ENCODE results near the gene C2orf80.

DNA sequence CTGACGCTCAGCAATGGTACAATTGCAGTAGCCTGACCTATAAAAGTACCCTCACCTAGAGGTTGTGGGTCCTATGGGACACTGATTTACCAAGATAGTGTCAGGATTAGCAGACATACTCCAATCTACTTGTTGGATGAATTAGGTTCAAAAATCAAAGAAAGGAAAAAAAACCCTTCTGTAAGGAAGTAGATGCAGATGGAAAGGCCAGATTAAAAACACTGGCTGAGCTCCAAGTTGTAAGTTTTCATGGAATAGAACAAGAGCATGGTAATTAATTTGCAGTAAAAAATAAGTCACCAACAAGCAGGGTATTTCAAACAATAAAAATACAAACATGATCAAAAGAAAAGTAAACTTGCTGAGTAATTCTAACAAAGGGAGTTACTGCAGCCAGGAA, 38.6 kb upstream of the C2orf80 start:
- TF ChIP-seq, protein P1, sequence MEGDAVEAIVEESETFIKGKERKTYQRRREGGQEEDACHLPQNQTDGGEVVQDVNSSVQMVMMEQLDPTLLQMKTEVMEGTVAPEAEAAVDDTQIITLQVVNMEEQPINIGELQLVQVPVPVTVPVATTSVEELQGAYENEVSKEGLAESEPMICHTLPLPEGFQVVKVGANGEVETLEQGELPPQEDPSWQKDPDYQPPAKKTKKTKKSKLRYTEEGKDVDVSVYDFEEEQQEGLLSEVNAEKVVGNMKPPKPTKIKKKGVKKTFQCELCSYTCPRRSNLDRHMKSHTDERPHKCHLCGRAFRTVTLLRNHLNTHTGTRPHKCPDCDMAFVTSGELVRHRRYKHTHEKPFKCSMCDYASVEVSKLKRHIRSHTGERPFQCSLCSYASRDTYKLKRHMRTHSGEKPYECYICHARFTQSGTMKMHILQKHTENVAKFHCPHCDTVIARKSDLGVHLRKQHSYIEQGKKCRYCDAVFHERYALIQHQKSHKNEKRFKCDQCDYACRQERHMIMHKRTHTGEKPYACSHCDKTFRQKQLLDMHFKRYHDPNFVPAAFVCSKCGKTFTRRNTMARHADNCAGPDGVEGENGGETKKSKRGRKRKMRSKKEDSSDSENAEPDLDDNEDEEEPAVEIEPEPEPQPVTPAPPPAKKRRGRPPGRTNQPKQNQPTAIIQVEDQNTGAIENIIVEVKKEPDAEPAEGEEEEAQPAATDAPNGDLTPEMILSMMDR (IDR thresholded peaks at IDR 0.05) = no peak
- TF ChIP-seq EZH2 (IDR thresholded peaks at IDR 0.05) = no peak
